HEK293 (cell line): Measurements from ENCODE around the gene GRM2.

ENCODE experiments used
- CTCF ChIA-PET: fragments of 350-600 bp; formaldehyde crosslinking; extraction: SDS; loops from one replicate; lab custom pipeline; 2021; ENCODE audit warnings: antibody characterized with exemption; lab: Yijun Ruan, JAX
- POLR2A ChIA-PET: fragments of 300-600 bp; formaldehyde crosslinking; extraction: SDS; loops from one replicate; lab custom pipeline; 2020; ENCODE audit warnings: antibody characterized with exemption, inconsistent platforms; lab: Yijun Ruan, JAX
- H3K27ac ChIP-seq: fragments of 200-500 bp; sonication (Bioruptor generic); 2 replicates; pipeline ENCODE4 v1.5.1; 2014; ENCODE audit warnings: low read depth, low read length, control low read depth, inconsistent platforms; ENCODE audit errors: extremely low read depth
- H3K36me3 ChIP-seq, 2 experiments: fragments of 200-500 bp in 1 of 2; sonication (Bioruptor generic) in 1 of 2; 1 replicate in 1 of 2; 2 replicates in 1 of 2; pipeline ENCODE4 v1.5.1; 2014 to 2017; ENCODE audit warnings: inconsistent platforms in 2 of 2, low read length in 2 of 2; ENCODE audit not compliant: control insufficient read depth in 2 of 2, insufficient read depth in 1 of 2
- H3K4me1 ChIP-seq: fragments of 200-500 bp; sonication (Bioruptor generic); 2 replicates; pipeline ENCODE4 v1.5.1; 2014; ENCODE audit warnings: mild to moderate bottlenecking, low read length, inconsistent platforms; ENCODE audit not compliant: control insufficient read depth, insufficient read depth
- H3K4me3 ChIP-seq: 2 replicates; pipeline ENCODE4 v1.5.1; 2011; ENCODE audit warnings: low read depth, mild to moderate bottlenecking, control low read depth, low read length, moderate library complexity
- H3K9me3 ChIP-seq: fragments of 200-500 bp; sonication (Bioruptor generic); 2 replicates; pipeline ENCODE4 v1.5.1; 2014; ENCODE audit warnings: low read depth, low read length, inconsistent platforms; ENCODE audit not compliant: control insufficient read depth, insufficient read depth
- AEBP2 ChIP-seq: fragments of 450-650 bp; formaldehyde crosslinking; IDR thresholded peaks from 2 replicates; pipeline ENCODE4 v1.5.1; 2016; ENCODE audit warnings: missing biosample characterization, missing genetic modification characterization, borderline replicate concordance
- GFI1B ChIP-seq: fragments of 450-650 bp; formaldehyde crosslinking; IDR thresholded peaks from 2 replicates; pipeline ENCODE4 v1.5.1; 2016; ENCODE audit warnings: missing biosample characterization, missing genetic modification characterization
- GLIS1 ChIP-seq: fragments of 450-650 bp; formaldehyde crosslinking; IDR thresholded peaks from 2 replicates; pipeline ENCODE4 v1.5.1; 2016; ENCODE audit warnings: missing biosample characterization, missing genetic modification characterization
- KLF9 ChIP-seq: fragments of 450-650 bp; formaldehyde crosslinking; IDR thresholded peaks from 2 replicates; pipeline ENCODE4 v1.5.1; 2016; ENCODE audit warnings: missing biosample characterization, missing genetic modification characterization, low read depth
- MYNN ChIP-seq: fragments of 450-650 bp; formaldehyde crosslinking; IDR thresholded peaks from 2 replicates; pipeline ENCODE4 v1.5.1; 2016; ENCODE audit warnings: missing biosample characterization, missing genetic modification characterization, borderline replicate concordance
- PRDM1 ChIP-seq: fragments of 450-650 bp; formaldehyde crosslinking; IDR thresholded peaks from 2 replicates; pipeline ENCODE4; 2016; ENCODE audit warnings: missing biosample characterization, missing genetic modification characterization
- PRDM4 ChIP-seq: fragments of 450-650 bp; formaldehyde crosslinking; IDR thresholded peaks from 2 replicates; pipeline ENCODE4 v1.5.1; 2017; ENCODE audit warnings: missing biosample characterization, missing genetic modification characterization
- SP7 ChIP-seq: fragments of 450-650 bp; formaldehyde crosslinking; IDR thresholded peaks from 2 replicates; pipeline ENCODE4 v1.5.1; 2016; ENCODE audit warnings: missing biosample characterization, missing genetic modification characterization
- ZBTB20 ChIP-seq: fragments of 450-650 bp; formaldehyde crosslinking; IDR thresholded peaks from 2 replicates; pipeline ENCODE4 v1.5.1; 2016; ENCODE audit warnings: missing biosample characterization, missing genetic modification characterization
- ZFP69B ChIP-seq: fragments of 450-650 bp; formaldehyde crosslinking; IDR thresholded peaks from 2 replicates; pipeline ENCODE4 v1.5.1; 2016; ENCODE audit warnings: missing biosample characterization, missing genetic modification characterization
- ZNF140 ChIP-seq: fragments of 450-650 bp; formaldehyde crosslinking; IDR thresholded peaks from 2 replicates; pipeline ENCODE4 v1.5.1; 2016; ENCODE audit warnings: missing biosample characterization, missing genetic modification characterization
- ZNF169 ChIP-seq: fragments of 450-650 bp; formaldehyde crosslinking; IDR thresholded peaks from 2 replicates; pipeline ENCODE4 v1.5.1; 2016; ENCODE audit warnings: missing biosample characterization, missing genetic modification characterization
- ZNF239 ChIP-seq: fragments of 450-650 bp; formaldehyde crosslinking; IDR thresholded peaks from 2 replicates; pipeline ENCODE4 v1.5.1; 2016; ENCODE audit warnings: missing biosample characterization, missing genetic modification characterization
- ZNF248 ChIP-seq: fragments of 450-650 bp; formaldehyde crosslinking; IDR thresholded peaks from 2 replicates; pipeline ENCODE4 v1.5.1; 2017; ENCODE audit warnings: missing biosample characterization, missing genetic modification characterization
- ZNF26 ChIP-seq: fragments of 450-650 bp; formaldehyde crosslinking; IDR thresholded peaks from 2 replicates; pipeline ENCODE4 v1.5.1; 2016; ENCODE audit warnings: missing biosample characterization, missing genetic modification characterization
- ZNF514 ChIP-seq: fragments of 450-650 bp; formaldehyde crosslinking; IDR thresholded peaks from 2 replicates; pipeline ENCODE4 v1.5.1; 2016; ENCODE audit warnings: missing biosample characterization, missing genetic modification characterization
- ZNF555 ChIP-seq: fragments of 450-650 bp; formaldehyde crosslinking; conservative IDR thresholded peaks from 2 replicates; pipeline ENCODE4 v1.5.1; 2017; ENCODE audit warnings: missing biosample characterization, mild to moderate bottlenecking, missing genetic modification characterization, inconsistent platforms
- ZNF629 ChIP-seq: fragments of 450-650 bp; formaldehyde crosslinking; IDR thresholded peaks from 2 replicates; pipeline ENCODE4 v1.5.1; 2017; ENCODE audit warnings: missing biosample characterization, missing genetic modification characterization
- ZNF747 ChIP-seq: fragments of 450-650 bp; formaldehyde crosslinking; IDR thresholded peaks from 2 replicates; pipeline ENCODE4 v1.5.1; 2016; ENCODE audit warnings: missing biosample characterization, missing genetic modification characterization
- ZNF837 ChIP-seq: fragments of 450-650 bp; formaldehyde crosslinking; IDR thresholded peaks from 2 replicates; pipeline ENCODE4 v1.5.1; 2016; ENCODE audit warnings: missing biosample characterization, missing genetic modification characterization
- TF ChIP-seq, protein P1 (sequence below): fragments of 450-650 bp; formaldehyde crosslinking; conservative IDR thresholded peaks from 2 replicates; pipeline ENCODE4 v1.5.1; 2016; ENCODE audit warnings: low read depth, missing biosample characterization, missing genetic modification characterization
- TF ChIP-seq, protein P2 (sequence below): fragments of 450-650 bp; formaldehyde crosslinking; optimal IDR thresholded peaks from 2 replicates; pipeline ENCODE3; 2016; ENCODE audit warnings: missing biosample characterization, mild to moderate bottlenecking, missing genetic modification characterization

The GRM2 gene

GRCh38 chr3:51683566-51683965 is 23.3 kb upstream of the GRM2 start:
- ChIA-PET CTCF (interaction anchor here (1.6 kb wide), 1 partner anchor 9 kb away, joined by 3 read pairs; no protein-coding TSS in a partner anchor), POLR2A (no interaction called here)
- Histone ChIP-seq H3K4me1 (no peaks in the 10 kb centered on the region), H3K4me3 (no peak overlapping the region), H3K36me3 (peaks cover 0 to 96% of the 10 kb centered on the region in 2 experiments; a peak in 2 of 3 replicates), H3K9me3 (no peaks in the 10 kb centered on the region), H3K27ac (no peak overlapping the region)
- no peak for TF ChIP-seq ZNF248 (tag by site-specific recombination)

DNA sequence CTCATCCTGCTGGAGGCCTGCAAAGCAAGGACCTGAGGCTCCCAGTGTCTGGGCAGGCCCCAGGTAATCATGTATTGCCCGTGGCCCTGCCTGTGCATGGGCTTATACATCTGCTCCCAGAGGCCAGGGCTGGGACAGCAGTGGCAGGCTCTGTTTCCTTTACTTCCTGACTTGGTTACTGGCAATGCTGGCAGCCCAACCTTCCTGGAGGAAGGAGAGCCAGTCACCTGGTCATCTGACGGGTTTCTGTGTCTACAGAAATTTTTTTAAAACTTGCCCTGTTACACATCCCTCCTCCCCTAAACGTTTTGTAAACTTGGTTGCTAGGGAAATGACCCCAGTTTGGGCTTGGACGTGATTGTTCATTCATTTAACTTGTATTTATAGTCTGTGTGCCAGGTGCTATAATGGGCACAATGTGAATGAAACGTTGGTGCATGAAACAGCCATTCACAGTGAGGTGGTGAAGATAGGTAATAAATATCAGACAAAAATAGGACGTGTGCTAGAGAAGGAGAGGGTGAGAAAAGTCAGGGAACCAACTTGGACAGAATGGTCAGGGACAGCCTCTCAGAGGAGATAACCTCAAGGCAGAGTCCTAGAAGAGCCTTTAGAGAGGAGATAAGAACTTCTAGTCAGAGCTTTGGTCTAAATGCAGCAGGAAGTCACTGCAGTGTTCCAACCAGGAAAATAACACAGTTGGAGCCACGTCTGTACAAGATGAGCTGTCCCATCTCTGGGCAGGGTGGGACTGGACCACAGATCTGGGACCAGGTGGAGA is 21.7 kb upstream of the GRM2 start:
- H3K4me3 ChIP-seq: no peak overlapping the region
- no peak for TF ChIP-seq ZBTB20 (tag by site-specific recombination)
- no peak for TF ChIP-seq ZNF747
- no peak for TF ChIP-seq ZNF140 (tag by site-specific recombination)
- TF ChIP-seq, protein P1, sequence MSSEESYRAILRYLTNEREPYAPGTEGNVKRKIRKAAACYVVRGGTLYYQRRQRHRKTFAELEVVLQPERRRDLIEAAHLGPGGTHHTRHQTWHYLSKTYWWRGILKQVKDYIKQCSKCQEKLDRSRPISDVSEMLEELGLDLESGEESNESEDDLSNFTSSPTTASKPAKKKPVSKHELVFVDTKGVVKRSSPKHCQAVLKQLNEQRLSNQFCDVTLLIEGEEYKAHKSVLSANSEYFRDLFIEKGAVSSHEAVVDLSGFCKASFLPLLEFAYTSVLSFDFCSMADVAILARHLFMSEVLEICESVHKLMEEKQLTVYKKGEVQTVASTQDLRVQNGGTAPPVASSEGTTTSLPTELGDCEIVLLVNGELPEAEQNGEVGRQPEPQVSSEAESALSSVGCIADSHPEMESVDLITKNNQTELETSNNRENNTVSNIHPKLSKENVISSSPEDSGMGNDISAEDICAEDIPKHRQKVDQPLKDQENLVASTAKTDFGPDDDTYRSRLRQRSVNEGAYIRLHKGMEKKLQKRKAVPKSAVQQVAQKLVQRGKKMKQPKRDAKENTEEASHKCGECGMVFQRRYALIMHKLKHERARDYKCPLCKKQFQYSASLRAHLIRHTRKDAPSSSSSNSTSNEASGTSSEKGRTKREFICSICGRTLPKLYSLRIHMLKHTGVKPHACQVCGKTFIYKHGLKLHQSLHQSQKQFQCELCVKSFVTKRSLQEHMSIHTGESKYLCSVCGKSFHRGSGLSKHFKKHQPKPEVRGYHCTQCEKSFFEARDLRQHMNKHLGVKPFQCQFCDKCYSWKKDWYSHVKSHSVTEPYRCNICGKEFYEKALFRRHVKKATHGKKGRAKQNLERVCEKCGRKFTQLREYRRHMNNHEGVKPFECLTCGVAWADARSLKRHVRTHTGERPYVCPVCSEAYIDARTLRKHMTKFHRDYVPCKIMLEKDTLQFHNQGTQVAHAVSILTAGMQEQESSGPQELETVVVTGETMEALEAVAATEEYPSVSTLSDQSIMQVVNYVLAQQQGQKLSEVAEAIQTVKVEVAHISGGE (tag by site-specific recombination): no peak
- TF ChIP-seq ZNF629: no peak
- no peak for TF ChIP-seq GFI1B
- no peak for TF ChIP-seq SP7 (tag by site-specific recombination)
- TF ChIP-seq GLIS1: no peak
- TF ChIP-seq, all 188 proteins: peak for 0
- ChIA-PET CTCF (no interaction called here), POLR2A (no interaction called here)
- Histone ChIP-seq H3K36me3 (peaks cover 0 to 91% of the 10 kb centered on the region in 2 experiments; a peak in 2 of 3 replicates), H3K27ac (no peak overlapping the region), H3K9me3 (no peaks in the 10 kb centered on the region), H3K4me1 (no peaks in the 10 kb centered on the region)

DNA sequence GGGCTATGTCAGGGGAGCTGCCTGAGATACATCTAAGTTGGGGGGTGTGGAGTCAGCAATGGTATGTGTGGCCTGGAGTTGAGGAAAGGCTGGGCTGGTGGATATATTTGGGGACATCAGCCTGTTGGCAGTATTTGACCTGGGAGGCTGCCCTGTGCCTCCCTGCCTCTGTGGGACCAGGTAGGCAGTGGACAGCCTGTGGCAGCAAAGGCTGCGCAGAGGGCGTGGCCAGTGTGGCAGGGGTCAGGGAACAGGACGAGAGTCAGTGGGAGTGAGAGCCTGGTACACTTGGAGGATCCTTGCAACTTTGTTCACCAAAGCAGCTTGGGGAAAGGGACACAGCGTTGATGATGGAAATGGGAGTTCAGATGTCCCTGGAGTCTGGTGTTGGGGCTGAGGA is 20.8 kb upstream of the GRM2 start:
- Histone ChIP-seq H3K36me3 (peaks cover 0 to 90% of the 10 kb centered on the region in 2 experiments; a peak in 2 of 3 replicates), H3K4me3 (no peak overlapping the region), H3K4me1 (no peaks in the 10 kb centered on the region), H3K9me3 (no peaks in the 10 kb centered on the region), H3K27ac (no peak overlapping the region)
- ChIA-PET POLR2A (no interaction called here), CTCF (no interaction called here)
- no peak for TF ChIP-seq KLF9 (tag by site-specific recombination)
- no peak for TF ChIP-seq ZNF169 (tag by site-specific recombination)
- no peak for TF ChIP-seq PRDM4 (tag by site-specific recombination)
- no peak for TF ChIP-seq ZNF514 (tag by site-specific recombination)
- no peak for TF ChIP-seq AEBP2 (tag by site-specific recombination)
- no peak for TF ChIP-seq PRDM1 (tag by site-specific recombination)
- TF ChIP-seq ZNF239 (tag by site-specific recombination): no peak
- TF ChIP-seq ZFP69B (tag by site-specific recombination): no peak
- TF ChIP-seq, protein P2, sequence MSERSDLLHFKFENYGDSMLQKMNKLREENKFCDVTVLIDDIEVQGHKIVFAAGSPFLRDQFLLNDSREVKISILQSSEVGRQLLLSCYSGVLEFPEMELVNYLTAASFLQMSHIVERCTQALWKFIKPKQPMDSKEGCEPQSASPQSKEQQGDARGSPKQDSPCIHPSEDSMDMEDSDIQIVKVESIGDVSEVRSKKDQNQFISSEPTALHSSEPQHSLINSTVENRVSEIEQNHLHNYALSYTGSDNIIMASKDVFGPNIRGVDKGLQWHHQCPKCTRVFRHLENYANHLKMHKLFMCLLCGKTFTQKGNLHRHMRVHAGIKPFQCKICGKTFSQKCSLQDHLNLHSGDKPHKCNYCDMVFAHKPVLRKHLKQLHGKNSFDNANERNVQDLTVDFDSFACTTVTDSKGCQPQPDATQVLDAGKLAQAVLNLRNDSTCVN: no peak
- no peak for TF ChIP-seq ZNF26 (tag by site-specific recombination)
- no peak for TF ChIP-seq MYNN (tag by site-specific recombination)
- no peak for TF ChIP-seq ZNF837 (tag by site-specific recombination)
- no peak for TF ChIP-seq ZNF555 (tag by site-specific recombination)
